DOHH2 (cell line): ENCODE data around the gene PYM1.
A peak's percentile ranks its signal among the peaks of the same experiment; 100 is the strongest.

Experiments
- H3F3A ChIP-seq: fragments of 200-600 bp; sonication (generic), shearing (Covaris generic); 2 replicates; pipeline ENCODE4 v1.6.0; 2016; ENCODE audit warnings: antibody characterized with exemption, mild to moderate bottlenecking; ENCODE audit not compliant: control insufficient read depth, insufficient read depth
- H3K27ac ChIP-seq: fragments of 200-600 bp; sonication (generic); 2 replicates; pipeline ENCODE4 v1.5.1; 2014; ENCODE audit warnings: low read depth, mild to moderate bottlenecking, low read length, moderate library complexity
- H3K27me3 ChIP-seq: fragments of 200-600 bp; sonication (generic); 2 replicates; pipeline ENCODE4 v1.6.1; 2014; ENCODE audit warnings: mild to moderate bottlenecking, low read length, mixed read lengths; ENCODE audit not compliant: control insufficient read depth
- H3K36me3 ChIP-seq: fragments of 200-600 bp; sonication (generic); 2 replicates; pipeline ENCODE4 v1.6.1; 2014; ENCODE audit warnings: mild to moderate bottlenecking, low read length, moderate library complexity, mixed read lengths; ENCODE audit not compliant: control insufficient read depth
- H3K4me1 ChIP-seq: fragments of 200-600 bp; sonication (generic); 2 replicates; pipeline ENCODE4 v1.6.1; 2014; ENCODE audit warnings: mild to moderate bottlenecking, low read length, mixed read lengths; ENCODE audit not compliant: control insufficient read depth
- H3K4me2 ChIP-seq: fragments of 200-600 bp; sonication (generic); 2 replicates; pipeline ENCODE4 v1.6.0; 2014; ENCODE audit warnings: mild to moderate bottlenecking, low read length, moderate library complexity
- H3K4me3 ChIP-seq: fragments of 200-600 bp; sonication (generic); 2 replicates; pipeline ENCODE4 v1.5.1; 2014; ENCODE audit warnings: mild to moderate bottlenecking, low read length, mixed read lengths
- H3K79me2 ChIP-seq: fragments of 200-600 bp; sonication (generic); 2 replicates; pipeline ENCODE4 v1.6.1; 2014; ENCODE audit warnings: mild to moderate bottlenecking, low read length, mixed read lengths; ENCODE audit not compliant: control insufficient read depth
- H3K9me2 ChIP-seq: fragments of 200-600 bp; sonication (generic); replicated peaks from 2 replicates; pipeline ENCODE4 v1.6.1; 2014; ENCODE audit warnings: mild to moderate bottlenecking, low read length, mixed read lengths; ENCODE audit not compliant: control insufficient read depth
- H3K9me3 ChIP-seq: fragments of 200-600 bp; sonication (generic); 2 replicates; pipeline ENCODE4 v1.6.1; 2014; ENCODE audit warnings: antibody characterized with exemption, low read length, mixed read lengths; ENCODE audit not compliant: control insufficient read depth, insufficient read depth
- H4K20me1 ChIP-seq: fragments of 200-600 bp; sonication (generic); 2 replicates; pipeline ENCODE4 v1.6.0; 2014; ENCODE audit warnings: low read depth, mild to moderate bottlenecking, antibody characterized with exemption, low read length, moderate library complexity; ENCODE audit not compliant: control insufficient read depth, insufficient read depth
- EZH2phosphoT487 ChIP-seq: fragments of 200-600 bp; sonication (generic); IDR thresholded peaks from 2 replicates; pipeline ENCODE4 v1.6.1; 2017; ENCODE audit warnings: borderline replicate concordance, mild to moderate bottlenecking, antibody characterized with exemption, low read length, moderate library complexity, mixed read lengths
- TF ChIP-seq, protein P1 (sequence below): fragments of 200-600 bp; sonication (generic); IDR thresholded peaks from one replicate; pipeline ENCODE4 v1.5.1; 2014; ENCODE audit warnings: antibody characterized with exemption, mild to moderate bottlenecking, low read depth, low read length; ENCODE audit not compliant: poor library complexity, severe bottlenecking

PYM1 gene

DNA sequence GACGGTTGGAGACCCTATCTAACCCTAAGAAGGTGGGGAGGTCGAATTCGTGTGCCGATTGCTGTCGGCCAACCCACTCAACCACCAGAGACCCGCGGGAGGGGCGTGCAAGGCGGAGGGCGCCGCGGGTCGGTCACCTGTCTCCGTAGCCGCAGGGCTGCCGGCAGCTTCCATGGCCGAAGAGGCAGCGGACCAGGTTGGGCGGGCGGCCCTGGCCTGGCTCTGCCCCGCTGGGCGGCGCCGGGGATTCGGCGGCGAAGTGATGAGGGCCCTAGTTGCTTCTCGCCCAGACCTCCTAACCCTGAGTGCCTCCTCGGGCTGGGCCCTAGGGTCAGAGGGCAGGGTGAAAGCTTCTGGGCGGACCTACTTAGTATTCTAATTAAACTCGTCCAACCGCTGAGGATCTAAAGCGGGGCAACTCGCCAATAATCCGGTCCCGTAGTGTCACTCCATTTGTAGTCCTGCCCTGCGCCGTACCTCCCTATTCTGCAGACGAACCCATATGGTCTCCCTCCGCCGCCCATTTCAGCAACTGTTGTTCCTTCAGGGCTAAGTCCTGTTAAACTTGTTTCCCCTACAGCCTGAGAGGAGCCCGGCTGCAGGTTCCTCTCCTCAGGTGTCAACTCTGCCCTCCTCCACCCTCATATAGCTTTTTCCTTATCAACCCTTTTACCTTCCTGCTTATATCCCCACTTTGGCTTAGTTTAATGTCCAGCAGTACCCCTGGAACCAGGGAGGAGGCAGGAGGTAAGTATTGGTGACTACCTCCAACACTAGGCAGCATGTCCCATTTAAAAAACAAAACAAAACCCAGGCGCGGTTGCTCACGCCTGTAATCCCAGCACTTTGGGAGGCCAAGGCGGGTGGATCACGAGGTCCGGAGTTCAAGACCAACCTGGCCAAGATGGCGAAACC, at the start of gene PYM1:
Gene PYM1, minus strand, starts transcription at position 307 of the 915 bp plus-strand sequence. Its CDS starts 133 bp downstream, at position 174.
- H3K4me3 ChIP-seq = peak within 1 kb of the TSS; percentile 95
- H3K36me3 ChIP-seq = peaks cover 63% of the 10 kb centered on the region
- no peaks in the 10 kb centered on the region for H3K27me3 ChIP-seq
- H3K79me2 ChIP-seq = peaks cover 74% of the 10 kb centered on the region
- peak within 1 kb of the TSS; percentile 93 for H3K4me2 ChIP-seq
- peak within 1 kb of the TSS; percentile 97 for H3K27ac ChIP-seq
- peaks cover 56% of the 10 kb centered on the region for H3K4me1 ChIP-seq
- TF ChIP-seq EZH2phosphoT487 = no peak
- TF ChIP-seq, protein P1, sequence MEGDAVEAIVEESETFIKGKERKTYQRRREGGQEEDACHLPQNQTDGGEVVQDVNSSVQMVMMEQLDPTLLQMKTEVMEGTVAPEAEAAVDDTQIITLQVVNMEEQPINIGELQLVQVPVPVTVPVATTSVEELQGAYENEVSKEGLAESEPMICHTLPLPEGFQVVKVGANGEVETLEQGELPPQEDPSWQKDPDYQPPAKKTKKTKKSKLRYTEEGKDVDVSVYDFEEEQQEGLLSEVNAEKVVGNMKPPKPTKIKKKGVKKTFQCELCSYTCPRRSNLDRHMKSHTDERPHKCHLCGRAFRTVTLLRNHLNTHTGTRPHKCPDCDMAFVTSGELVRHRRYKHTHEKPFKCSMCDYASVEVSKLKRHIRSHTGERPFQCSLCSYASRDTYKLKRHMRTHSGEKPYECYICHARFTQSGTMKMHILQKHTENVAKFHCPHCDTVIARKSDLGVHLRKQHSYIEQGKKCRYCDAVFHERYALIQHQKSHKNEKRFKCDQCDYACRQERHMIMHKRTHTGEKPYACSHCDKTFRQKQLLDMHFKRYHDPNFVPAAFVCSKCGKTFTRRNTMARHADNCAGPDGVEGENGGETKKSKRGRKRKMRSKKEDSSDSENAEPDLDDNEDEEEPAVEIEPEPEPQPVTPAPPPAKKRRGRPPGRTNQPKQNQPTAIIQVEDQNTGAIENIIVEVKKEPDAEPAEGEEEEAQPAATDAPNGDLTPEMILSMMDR = no peak
- H3K9me3 ChIP-seq = no peaks in the 10 kb centered on the region
- H3F3A ChIP-seq = peaks cover 31% of the 10 kb centered on the region
- H3K9me2 ChIP-seq = no peaks in the 10 kb centered on the region
- no peaks in the 10 kb centered on the region for H4K20me1 ChIP-seq

DNA sequence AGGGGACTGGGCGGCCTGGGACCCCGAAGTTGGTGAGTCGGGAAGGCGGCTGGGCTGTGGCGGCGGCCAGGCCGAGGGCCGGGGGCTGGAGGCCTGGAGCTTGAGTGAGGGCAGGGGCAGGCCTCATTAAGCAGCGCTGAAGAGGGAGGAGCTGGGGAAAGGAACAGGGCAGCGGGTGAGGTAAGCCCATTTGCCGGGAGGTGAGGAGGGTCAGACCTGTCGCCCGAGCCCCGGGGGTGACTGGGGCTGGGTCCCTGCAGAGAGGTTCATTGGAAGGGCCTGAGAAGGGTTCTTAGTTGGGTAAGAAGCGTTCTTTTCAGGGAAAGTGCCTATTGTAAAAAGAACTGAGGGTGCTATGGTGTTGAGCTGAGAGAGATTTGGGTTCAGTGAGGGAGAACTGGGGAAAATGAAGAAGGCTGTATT, 46.6 kb upstream of the PYM1 start:
- no peaks in the 10 kb centered on the region for H3K27me3 ChIP-seq
- TF ChIP-seq EZH2phosphoT487 = no peak
- TF ChIP-seq, protein P1 = no peak
- H3K4me3 ChIP-seq = peak overlapping the region; percentile 89
- H3K9me2 ChIP-seq = no peaks in the 10 kb centered on the region
- no peaks in the 10 kb centered on the region for H3K9me3 ChIP-seq
- H3K79me2 ChIP-seq = peaks cover 36% of the 10 kb centered on the region
- H3K4me1 ChIP-seq = peaks cover 22% of the 10 kb centered on the region
- H3K27ac ChIP-seq = peak overlapping the region; percentile 62
- peak overlapping the region; percentile 76 for H3K4me2 ChIP-seq
- peaks cover 43% of the 10 kb centered on the region for H3K36me3 ChIP-seq
- no peaks in the 10 kb centered on the region; the same call in 1 of the 2 replicates for H4K20me1 ChIP-seq
- H3F3A ChIP-seq = peaks cover 8% of the 10 kb centered on the region; the same call in 1 of the 2 replicates

DNA sequence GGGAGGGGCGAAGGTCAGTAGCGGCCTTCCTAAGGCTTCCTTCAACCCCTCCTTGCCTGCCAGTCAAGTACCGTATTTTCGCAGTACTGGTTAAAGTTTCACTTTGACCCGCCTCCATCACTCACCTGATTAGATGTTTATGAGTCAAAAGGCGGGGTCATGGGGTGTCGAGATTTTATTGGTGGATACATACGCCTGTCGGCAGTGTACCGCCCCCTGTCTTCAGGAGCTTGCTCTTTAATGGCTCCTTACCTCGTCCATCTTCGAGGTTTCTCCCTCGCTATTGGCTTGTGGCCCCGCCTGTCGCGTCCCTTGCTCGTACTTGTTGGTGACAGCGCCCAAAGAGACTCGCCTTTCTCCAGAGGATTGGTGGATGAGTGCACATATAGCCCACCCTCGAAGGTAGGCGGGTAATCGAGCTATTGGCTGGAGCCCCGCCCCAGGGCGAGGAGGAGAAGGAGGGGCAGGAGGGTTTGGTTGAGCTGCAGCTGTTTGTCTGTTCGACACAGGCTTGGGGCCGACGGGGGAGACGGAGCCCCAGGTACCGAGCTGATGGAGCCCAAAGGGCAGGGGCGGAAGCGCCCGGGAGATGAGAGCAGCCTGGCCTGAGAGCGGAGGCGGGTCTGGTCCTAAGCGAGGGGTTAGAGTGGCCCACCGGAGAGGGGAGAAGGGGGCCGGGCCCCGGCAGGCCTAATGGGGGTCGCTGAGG, 46.1 kb upstream of the PYM1 start, which contains the start of gene RAB5B:
Gene RAB5B, plus strand, starts transcription at position 480 of the 709 bp plus-strand sequence. CDS start 12,883 bp downstream, outside the sequence.
- Histone ChIP-seq H3K27ac (peak within 1 kb of the TSS; percentile 62), H3K79me2 (peaks cover 36% of the 10 kb centered on the region), H4K20me1 (no peaks in the 10 kb centered on the region; the same call in 1 of the 2 replicates), H3K36me3 (peaks cover 48% of the 10 kb centered on the region), H3K9me2 (no peaks in the 10 kb centered on the region), H3K27me3 (no peaks in the 10 kb centered on the region), H3K4me3 (peak within 1 kb of the TSS; percentile 89), H3K4me2 (peak within 1 kb of the TSS; percentile 88), H3K9me3 (no peaks in the 10 kb centered on the region), H3K4me1 (peaks cover 22% of the 10 kb centered on the region), H3F3A (peaks cover 8% of the 10 kb centered on the region; the same call in 1 of the 2 replicates)
- TF ChIP-seq, protein P1 = no peak
